Measurements from ENCODE around the gene ABCB9. TPM values are rescaled to one million over a fixed set of nuclear protein-coding genes. Genes with fewer than 3 reads are reported as not detected.

Gene ABCB9
- total and polyA plus RNA-seq, 2 of the 8 experiments (the other 6 are each of a cell fraction or from before 2014, with no cell fraction given): 3.8 to 8.0 TPM

GRCh38 chr12:122990561-122990960 is 24.3 kb upstream of the ABCB9 start:
- FAIRE-seq (no peak), DNase-seq (ENCODE audit: low read depth in 1 of 2, low spot score in 2 of 2) (no peak)
- Histone ChIP-seq H3K14ac (ENCODE audit: insufficient read length) (no peak overlapping the region), H3K23me2 (ENCODE audit: low read depth, low read length) (no peaks in the 10 kb centered on the region), H4K91ac (replicated peaks; ENCODE audit: insufficient read length, low read length) (no peak overlapping the region), H3K23ac (ENCODE audit: insufficient read length) (no peak overlapping the region), H3K79me2 (ENCODE audit: control insufficient read depth in 1 of 2, insufficient read depth in 2 of 2, low read length in 2 of 2) (no peaks in the 10 kb centered on the region), H4K8ac (ENCODE audit: extremely low read depth, insufficient read depth, low read length) (peak overlapping the region; percentile 51), H2AK5ac (ENCODE audit: low read depth, low read length) (no peak overlapping the region), H3K9me3 (ENCODE audit: insufficient read depth in 2 of 2, low read depth in 1 of 2, low read length in 1 of 2) (no peaks in the 10 kb centered on the region), H3K4ac (replicated peaks; ENCODE audit: insufficient read length, low read depth, low read length) (no peak overlapping the region), H2BK15ac (ENCODE audit: low read length) (no peak overlapping the region), H3K4me3 (ENCODE audit: extremely low read depth in 1 of 4, insufficient read depth in 2 of 4, low read depth in 3 of 4, low read length in 4 of 4) (no peak overlapping the region), H3K4me1 (replicated peaks in 1 of 4; ENCODE audit: control insufficient read depth in 3 of 4, insufficient read depth in 4 of 4, low read length in 3 of 4) (no peaks in the 10 kb centered on the region; a peak in 2 of 7 replicates), H3K36me3 (ENCODE audit: control insufficient read depth in 2 of 4, insufficient read depth in 4 of 4, low read length in 3 of 4) (no peaks in the 10 kb centered on the region), H3K4me2 (ENCODE audit: insufficient read depth in 1 of 2, low read depth in 2 of 2, low read length in 2 of 2) (no peak overlapping the region), H2BK5ac (ENCODE audit: low read depth, low read length) (no peak overlapping the region), H3K79me1 (ENCODE audit: low read depth, low read length) (no peaks in the 10 kb centered on the region), H3K18ac (ENCODE audit: extremely low read depth, low read length) (no peak overlapping the region), H4K5ac (ENCODE audit: insufficient read length, low read depth, low read length) (no peak overlapping the region), H4K20me1 (replicated peaks in 1 of 2; ENCODE audit: control insufficient read depth in 1 of 2, insufficient read depth in 2 of 2, low read length in 2 of 2) (no peaks in the 10 kb centered on the region), H3K27ac (ENCODE audit: low read depth, low read length) (no peak overlapping the region), H2BK12ac (ENCODE audit: low read depth, low read length) (no peak overlapping the region), H3K9ac (replicated peaks in 1 of 4; ENCODE audit: extremely low read depth in 1 of 4, low read depth in 3 of 4, low read length in 3 of 4) (no peak overlapping the region), H3K27me3 (replicated peaks in 1 of 4; ENCODE audit: control insufficient read depth in 3 of 4, extremely low read depth in 1 of 4, insufficient read depth in 3 of 4, low read length in 3 of 4) (no peaks in the 10 kb centered on the region), H2BK20ac (ENCODE audit: low read length) (no peak overlapping the region), H2AFZ (ENCODE audit: low read length) (no peak overlapping the region), H3K56ac (replicated peaks; ENCODE audit: insufficient read length, low read depth, low read length) (no peak overlapping the region), H2BK120ac (replicated peaks; ENCODE audit: low read depth, low read length) (no peak overlapping the region)
- ChIA-PET POLR2A (ENCODE audit: partially characterized antibody) (interaction anchor here (0.9 to 2.1 kb wide), 4 partner anchors 9 to 242 kb away, joined by 3 to 8 read pairs (median 5); partner anchors contain the start of genes ARL6IP4, MPHOSPH9, MTRFR and OGFOD2), CTCF (ENCODE audit: partially characterized antibody) (interaction anchor here (0.7 to 2.5 kb wide), 13 partner anchors 9 to 249 kb away, joined by 3 to 10 read pairs (median 5); partner anchors contain the start of gene MTRFR)
- WGBS, 2 experiments (ENCODE audit: extremely low coverage in 1 of 2, insufficient coverage in 1 of 2, insufficient read length in 1 of 2, insufficient replicate concordance in 2 of 2, low coverage in 1 of 2, low lambda C conversion rate in 2 of 2, missing lambda C conversion rate in 1 of 2): 92% methylated on average over 13 of the region's 13 CpGs; no CpG with 5 or more reads in 1 of the 2 experiments
- TF ChIP-seq TAF1 (IDR thresholded peaks at IDR 0.05; ENCODE audit: low read depth, low read length) (no peak), BCL11A (IDR thresholded peaks at IDR 0.05; ENCODE audit: low read depth in 2 of 2, low read length in 2 of 2) (no peak), MAFK (IDR thresholded peaks at IDR 0.05; ENCODE audit: low read depth, low read length) (no peak), ATF3 (IDR thresholded peaks at IDR 0.05; ENCODE audit: insufficient read depth, low read depth, low read length) (no peak), KDM5A (IDR thresholded peaks at IDR 0.05; ENCODE audit: low read length) (no peak), CBX5 (IDR thresholded peaks at IDR 0.05; ENCODE audit: low read depth, low read length) (no peak), POLR2AphosphoS5 (IDR thresholded peaks at IDR 0.05; ENCODE audit: low read depth, low read length) (no peak), BRCA1 (IDR thresholded peaks at IDR 0.05; ENCODE audit: low read depth, low read length) (no peak), ZNF274 (IDR thresholded peaks at IDR 0.05; ENCODE audit: borderline replicate concordance, extremely low read depth, low read length) (no peak)
- TF ChIP-seq, protein P1, sequence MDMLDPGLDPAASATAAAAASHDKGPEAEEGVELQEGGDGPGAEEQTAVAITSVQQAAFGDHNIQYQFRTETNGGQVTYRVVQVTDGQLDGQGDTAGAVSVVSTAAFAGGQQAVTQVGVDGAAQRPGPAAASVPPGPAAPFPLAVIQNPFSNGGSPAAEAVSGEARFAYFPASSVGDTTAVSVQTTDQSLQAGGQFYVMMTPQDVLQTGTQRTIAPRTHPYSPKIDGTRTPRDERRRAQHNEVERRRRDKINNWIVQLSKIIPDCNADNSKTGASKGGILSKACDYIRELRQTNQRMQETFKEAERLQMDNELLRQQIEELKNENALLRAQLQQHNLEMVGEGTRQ (IDR thresholded peaks at IDR 0.05; ENCODE audit: low read length): no peak
- TF ChIP-seq, protein P2, sequence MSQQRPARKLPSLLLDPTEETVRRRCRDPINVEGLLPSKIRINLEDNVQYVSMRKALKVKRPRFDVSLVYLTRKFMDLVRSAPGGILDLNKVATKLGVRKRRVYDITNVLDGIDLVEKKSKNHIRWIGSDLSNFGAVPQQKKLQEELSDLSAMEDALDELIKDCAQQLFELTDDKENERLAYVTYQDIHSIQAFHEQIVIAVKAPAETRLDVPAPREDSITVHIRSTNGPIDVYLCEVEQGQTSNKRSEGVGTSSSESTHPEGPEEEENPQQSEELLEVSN (IDR thresholded peaks at IDR 0.05): no peak
- TF ChIP-seq, protein P3, sequence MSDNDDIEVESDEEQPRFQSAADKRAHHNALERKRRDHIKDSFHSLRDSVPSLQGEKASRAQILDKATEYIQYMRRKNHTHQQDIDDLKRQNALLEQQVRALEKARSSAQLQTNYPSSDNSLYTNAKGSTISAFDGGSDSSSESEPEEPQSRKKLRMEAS (IDR thresholded peaks at IDR 0.05): no peak

Data from H1 (cell line).